K562 (cell line): ENCODE results near the gene RRAGD. TPM values are rescaled to one million over a fixed set of nuclear protein-coding genes. Genes with fewer than 3 reads are reported as not detected.

ENCODE experiments used
- ATAC-seq: fragments of 200-7000 bp; cut with Tn5 transposase; 3 replicates; pipeline ENCODE4 v1.9.1; 2020; ENCODE audit warnings: moderate library complexity
- BruUV-seq: library from RNA; stranded (reverse); fragments of 400-500 nt; replicated peaks from 2 replicates; lab custom pipeline; 2021; lab: Mats Ljungman, UMichigan
- CTCF ChIA-PET: fragments of 300-600 bp; formaldehyde crosslinking; extraction: SDS; loops from one replicate; lab custom pipeline; 2021; ENCODE audit warnings: low intra/inter-chr PET ratio; lab: Yijun Ruan, JAX
- POLR2A ChIA-PET: fragments of 300-600, 350-650 bp; sonication (Branson Sonifier 250); formaldehyde crosslinking; extraction: SDS; loops from one replicate; lab custom pipeline; 2021; ENCODE audit warnings: antibody characterized with exemption, inconsistent platforms; lab: Yijun Ruan, JAX
- DNase-seq, 4 experiments: peaks; one replicate each; pipeline versions ENCODE4 v3.0.0 to v3.0.0-alpha.2; 2011 to 2018; ENCODE audit warnings: low spot score in 3 of 4, mixed read lengths in 3 of 4; ENCODE audit errors: extremely low read depth in 1 of 4
- FAIRE-seq: peaks from 2 replicates; lab custom pipeline; 2011; peaks lifted over from hg19 to GRCh38; lab: Jason Lieb, UNC
- H2AFZ ChIP-seq: 2 replicates; pipeline ENCODE4 v1.6.0; 2011; ENCODE audit warnings: low read depth, low read length, control low read depth, inconsistent platforms
- H3K27ac ChIP-seq: fragments of 200-600 bp; 3 replicates; pipeline ENCODE4 v1.8.0; 2011; ENCODE audit warnings: low read depth, mild to moderate bottlenecking, control low read depth, inconsistent platforms, low read length, moderate library complexity, mixed read lengths; ENCODE audit errors: extremely low read depth
- H3K27me3 ChIP-seq, 2 experiments: fragments of 300-600 bp in 1 of 2; 2 replicates in 1 of 2; 3 replicates in 1 of 2; pipeline versions ENCODE4 v1.6.0 to v1.8.0; 2011; ENCODE audit warnings: inconsistent platforms in 2 of 2, low read length in 2 of 2, mild to moderate bottlenecking in 1 of 2, mixed read lengths in 1 of 2, moderate library complexity in 1 of 2; ENCODE audit not compliant: control insufficient read depth in 2 of 2, insufficient read depth in 2 of 2
- H3K36me3 ChIP-seq: fragments of 300-600 bp; 3 replicates; pipeline ENCODE4 v1.8.0; 2011; ENCODE audit warnings: mild to moderate bottlenecking, low read length, inconsistent platforms; ENCODE audit not compliant: control insufficient read depth, insufficient read depth
- H3K4me1 ChIP-seq, 2 experiments: fragments of 200-600 bp in 1 of 2; replicated peaks in 1 of 2; 2 replicates in 1 of 2; 3 replicates in 1 of 2; pipeline versions ENCODE4 v1.5.1 to v1.8.0; 2011; ENCODE audit warnings: inconsistent platforms in 2 of 2, low read length in 2 of 2, mild to moderate bottlenecking in 1 of 2, mixed read lengths in 1 of 2, moderate library complexity in 1 of 2; ENCODE audit not compliant: control insufficient read depth in 2 of 2, insufficient read depth in 2 of 2
- H3K4me2 ChIP-seq: 2 replicates; pipeline ENCODE4 v1.6.1; 2011; ENCODE audit warnings: low read length, control low read depth, inconsistent platforms, mixed read lengths; ENCODE audit not compliant: insufficient read depth
- H3K4me3 ChIP-seq: fragments of 200-600 bp; sonication (generic), shearing (Covaris generic); 2 replicates; pipeline ENCODE4 v1.5.1; 2016; ENCODE audit warnings: control low read depth, inconsistent platforms
- H3K79me2 ChIP-seq: fragments of 200-600 bp; 3 replicates; pipeline ENCODE4 v1.8.0; 2011; ENCODE audit warnings: low read length, inconsistent platforms; ENCODE audit not compliant: control insufficient read depth, insufficient read depth
- H3K9ac ChIP-seq, 2 experiments: 2 replicates each; pipeline versions ENCODE4 v1.6.0 to v1.6.1; 2011; ENCODE audit warnings: low read depth in 2 of 2, low read length in 2 of 2, control low read depth in 1 of 2, inconsistent platforms in 1 of 2, mild to moderate bottlenecking in 1 of 2, mixed read lengths in 1 of 2; ENCODE audit not compliant: insufficient read depth in 1 of 2
- H3K9me1 ChIP-seq: one replicate; pipeline ENCODE4 v1.6.0; 2011; ENCODE audit warnings: inconsistent platforms, mild to moderate bottlenecking, low read length, moderate library complexity; ENCODE audit not compliant: control insufficient read depth, insufficient read depth
- H3K9me3 ChIP-seq: replicated peaks from 2 replicates; pipeline ENCODE4 v1.5.1; 2011; ENCODE audit warnings: low read depth, low read length, inconsistent platforms; ENCODE audit not compliant: control insufficient read depth, insufficient read depth
- H4K20me1 ChIP-seq: replicated peaks from 2 replicates; pipeline ENCODE4 v1.6.1; 2011; ENCODE audit warnings: low read length, inconsistent platforms, mixed read lengths; ENCODE audit not compliant: control insufficient read depth, insufficient read depth
- FOXM1 ChIP-seq, 2 experiments: fragments of 450-650 bp in 1 of 2; sonication (generic) in 1 of 2; formaldehyde crosslinking in 1 of 2; IDR thresholded peaks; 2 replicates each; pipeline versions ENCODE4 v1.6.1 to v1.9.0; 2017 to 2022; ENCODE audit warnings: low read depth in 2 of 2, mild to moderate bottlenecking in 2 of 2, missing genetic modification reagents in 1 of 2, moderate library complexity in 1 of 2
- RBM34 ChIP-seq: fragments of 200-400 bp; formaldehyde crosslinking; IDR thresholded peaks from 2 replicates; pipeline ENCODE4 v1.6.1; 2018; ENCODE audit warnings: low read length, borderline replicate concordance; ENCODE audit not compliant: insufficient read depth
- ZNF121 ChIP-seq: sonication (generic); formaldehyde crosslinking; conservative IDR thresholded peaks from 2 replicates; pipeline ENCODE4 v1.8.0; 2022; ENCODE audit warnings: missing genetic modification reagents
- WGBS: fragments of 100-300 bp; shearing (Covaris generic); methylation state at CpG from one replicate; pipeline ENCODE4 v1.1.6; 2016; ENCODE audit warnings: low coverage, mixed read lengths; ENCODE audit not compliant: insufficient coverage; ENCODE audit errors: missing lambda C conversion rate; 5-methylcytosine and 5-hydroxymethylcytosine counted together
- in situ Hi-C: fragments of 300-500 bp; cut with MboI; formaldehyde crosslinking; loops from 4 replicates; pipeline ENCODE4 v1.15.0; 2018; ENCODE audit warnings: inconsistent platforms, mixed read lengths
- intact Hi-C: fragments of 100-400 bp; cut with micrococcal nuclease; formaldehyde crosslinking; loops from 2 replicates; pipeline ENCODE4 v1.14.2; 2022
- polyA plus RNA-seq, 8 experiments: library from polyadenylated mRNA; depleted of rRNA in 4 of 8; stranded (reverse) in 5 of 8; unstranded in 3 of 8; fragments of >200 nt; fragmentation: Nextera tagmentation in 2 of 8; fragmentation: Illumina TruSeq in 1 of 8; extraction: Ambion mirVana in 2 of 8; extraction: Trizol in 1 of 8; gene quantifications; 2 replicates each; pipeline versions ENCODE4 v1.2.1 to v1.2.3, GENCODE V29; 2011 to 2014; ENCODE audit warnings: inconsistent platforms in 1 of 8, missing spikeins in 1 of 8
- total RNA-seq, 7 experiments: library from RNA; depleted of rRNA in 6 of 7; stranded (reverse); fragments of >200 nt in 6 of 7; fragmentation: Illumina TruSeq in 2 of 7; extraction: Trizol in 2 of 7; gene quantifications; 2 replicates each; pipeline versions ENCODE4 v1.2.1 to v1.2.3, GENCODE V29; 2011 to 2021; ENCODE audit warnings: low replicate concordance in 1 of 7
- TF ChIP-seq, protein P1 (sequence below): fragments of 250-450 bp; sonication (Bioruptor Pico); IDR thresholded peaks from 2 replicates; pipeline ENCODE4 v1.5.0; 2021; ENCODE audit warnings: mild to moderate bottlenecking, borderline replicate concordance
- TF ChIP-seq, protein P2 (sequence below): sonication (generic); formaldehyde crosslinking; IDR thresholded peaks from 2 replicates; pipeline ENCODE4 v1.8.0; 2022; ENCODE audit warnings: mild to moderate bottlenecking, missing genetic modification reagents
- TF ChIP-seq, protein P3 (sequence below): fragments of 450-650 bp; IDR thresholded peaks from 2 replicates; pipeline ENCODE4 v1.6.1; 2018; ENCODE audit not compliant: partially characterized antibody

Gene RRAGD
- total and polyA plus RNA-seq, 9 of the 15 experiments (the other 6 are each of a cell fraction or from before 2014, with no cell fraction given), result 0.03 to 0.07 (median 0.04) TPM; not detected in 6

DNA sequence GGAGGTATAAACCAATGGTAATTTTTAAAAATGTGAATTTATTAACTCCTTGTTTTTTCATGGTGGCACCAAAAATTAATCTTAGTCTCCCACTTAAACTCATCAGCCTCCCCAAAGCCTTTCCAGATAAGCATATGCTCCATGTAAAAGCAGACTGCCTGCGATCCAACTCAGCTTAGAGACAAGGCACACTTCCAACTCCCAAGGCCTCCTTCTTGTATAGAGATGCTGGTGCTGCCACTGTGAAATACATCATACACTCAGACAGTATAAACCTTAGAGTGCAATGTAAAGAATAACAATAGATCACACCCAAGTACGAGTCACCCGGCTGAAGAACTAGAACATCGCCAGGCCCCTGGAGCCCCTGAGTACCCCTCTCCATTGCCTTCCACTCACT, 22.9 kb upstream of the RRAGD start:
- H3K4me1 ChIP-seq, result peaks cover 5 to 13% of the 10 kb centered on the region in 2 experiments; a peak in 3 of 5 replicates
- POLR2A ChIA-PET, result no interaction called here
- 10% methylated on average over 4 of the region's 4 CpGs for WGBS
- H3K9me1 ChIP-seq, result no peaks in the 10 kb centered on the region
- no peaks in the 10 kb centered on the region for H3K9me3 ChIP-seq
- no peak for FAIRE-seq
- CTCF ChIA-PET, result no interaction called here
- no peak overlapping the region for H2AFZ ChIP-seq
- no peak overlapping the region for H3K27ac ChIP-seq
- no peaks in the 10 kb centered on the region for H3K79me2 ChIP-seq
- H3K9ac ChIP-seq, result no peak overlapping the region
- intact Hi-C loops, result loop anchor here (5.0 kb wide), 2 partner anchors 123 to 162 kb away; no protein-coding TSS in a partner anchor
- H4K20me1 ChIP-seq, result 0 out of 2 replicates have a peak, but pooled peaks cover 8% of the 10 kb centered on the region
- no peak for DNase-seq
- ATAC-seq, result no peak
- H3K4me3 ChIP-seq, result no peak overlapping the region
- no peaks in the 10 kb centered on the region for H3K36me3 ChIP-seq
- BruUV-seq, result no TSS peak
- in situ Hi-C loops, result loop anchor here (5.0 kb wide), 1 partner anchor 177 kb away; no protein-coding TSS in a partner anchor
- peaks cover 19 to 30% of the 10 kb centered on the region in 2 experiments for H3K27me3 ChIP-seq
- H3K4me2 ChIP-seq, result no peak overlapping the region
- no peak for TF ChIP-seq ZNF121
- no peak for TF ChIP-seq RBM34
- TF ChIP-seq FOXM1 (IDR thresholded peaks at IDR 0.05; ENCODE audit: low read depth), result no peak
- TF ChIP-seq FOXM1 (CRISPR knock-in tag; IDR thresholded peaks at IDR 0.05; ENCODE audit: low read depth), result no peak
- TF ChIP-seq, protein P1, sequence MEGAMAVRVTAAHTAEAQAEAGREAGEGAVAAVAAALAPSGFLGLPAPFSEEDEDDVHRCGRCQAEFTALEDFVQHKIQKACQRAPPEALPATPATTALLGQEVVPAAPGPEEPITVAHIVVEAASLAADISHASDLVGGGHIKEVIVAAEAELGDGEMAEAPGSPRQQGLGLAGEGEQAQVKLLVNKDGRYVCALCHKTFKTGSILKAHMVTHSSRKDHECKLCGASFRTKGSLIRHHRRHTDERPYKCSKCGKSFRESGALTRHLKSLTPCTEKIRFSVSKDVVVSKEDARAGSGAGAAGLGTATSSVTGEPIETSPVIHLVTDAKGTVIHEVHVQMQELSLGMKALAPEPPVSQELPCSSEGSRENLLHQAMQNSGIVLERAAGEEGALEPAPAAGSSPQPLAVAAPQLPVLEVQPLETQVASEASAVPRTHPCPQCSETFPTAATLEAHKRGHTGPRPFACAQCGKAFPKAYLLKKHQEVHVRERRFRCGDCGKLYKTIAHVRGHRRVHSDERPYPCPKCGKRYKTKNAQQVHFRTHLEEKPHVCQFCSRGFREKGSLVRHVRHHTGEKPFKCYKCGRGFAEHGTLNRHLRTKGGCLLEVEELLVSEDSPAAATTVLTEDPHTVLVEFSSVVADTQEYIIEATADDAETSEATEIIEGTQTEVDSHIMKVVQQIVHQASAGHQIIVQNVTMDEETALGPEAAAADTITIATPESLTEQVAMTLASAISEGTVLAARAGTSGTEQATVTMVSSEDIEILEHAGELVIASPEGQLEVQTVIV (CRISPR knock-in tag), result no peak
- TF ChIP-seq, protein P2, sequence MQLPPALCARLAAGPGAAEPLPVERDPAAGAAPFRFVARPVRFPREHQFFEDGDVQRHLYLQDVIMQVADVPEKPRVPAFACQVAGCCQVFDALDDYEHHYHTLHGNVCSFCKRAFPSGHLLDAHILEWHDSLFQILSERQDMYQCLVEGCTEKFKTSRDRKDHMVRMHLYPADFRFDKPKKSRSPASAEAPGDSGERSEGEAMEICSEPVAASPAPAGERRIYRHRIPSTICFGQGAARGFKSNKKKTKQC (CRISPR knock-in tag), result no peak
- TF ChIP-seq, protein P3, sequence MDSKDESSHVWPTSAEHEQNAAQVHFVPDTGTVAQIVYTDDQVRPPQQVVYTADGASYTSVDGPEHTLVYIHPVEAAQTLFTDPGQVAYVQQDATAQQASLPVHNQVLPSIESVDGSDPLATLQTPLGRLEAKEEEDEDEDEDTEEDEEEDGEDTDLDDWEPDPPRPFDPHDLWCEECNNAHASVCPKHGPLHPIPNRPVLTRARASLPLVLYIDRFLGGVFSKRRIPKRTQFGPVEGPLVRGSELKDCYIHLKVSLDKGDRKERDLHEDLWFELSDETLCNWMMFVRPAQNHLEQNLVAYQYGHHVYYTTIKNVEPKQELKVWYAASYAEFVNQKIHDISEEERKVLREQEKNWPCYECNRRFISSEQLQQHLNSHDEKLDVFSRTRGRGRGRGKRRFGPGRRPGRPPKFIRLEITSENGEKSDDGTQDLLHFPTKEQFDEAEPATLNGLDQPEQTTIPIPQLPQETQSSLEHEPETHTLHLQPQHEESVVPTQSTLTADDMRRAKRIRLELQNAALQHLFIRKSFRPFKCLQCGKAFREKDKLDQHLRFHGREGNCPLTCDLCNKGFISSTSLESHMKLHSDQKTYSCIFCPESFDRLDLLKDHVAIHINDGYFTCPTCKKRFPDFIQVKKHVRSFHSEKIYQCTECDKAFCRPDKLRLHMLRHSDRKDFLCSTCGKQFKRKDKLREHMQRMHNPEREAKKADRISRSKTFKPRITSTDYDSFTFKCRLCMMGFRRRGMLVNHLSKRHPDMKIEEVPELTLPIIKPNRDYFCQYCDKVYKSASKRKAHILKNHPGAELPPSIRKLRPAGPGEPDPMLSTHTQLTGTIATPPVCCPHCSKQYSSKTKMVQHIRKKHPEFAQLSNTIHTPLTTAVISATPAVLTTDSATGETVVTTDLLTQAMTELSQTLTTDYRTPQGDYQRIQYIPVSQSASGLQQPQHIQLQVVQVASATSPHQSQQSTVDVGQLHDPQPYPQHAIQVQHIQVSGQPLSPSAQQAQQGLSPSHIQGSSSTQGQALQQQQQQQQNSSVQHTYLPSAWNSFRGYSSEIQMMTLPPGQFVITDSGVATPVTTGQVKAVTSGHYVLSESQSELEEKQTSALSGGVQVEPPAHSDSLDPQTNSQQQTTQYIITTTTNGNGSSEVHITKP, result no peak
